ENCODE results near the gene RNF144B.
"Not testable (repeated sequence)": the region's sequence is repeated elsewhere in the genome, so short reads cannot be mapped to it uniquely, and the experiment has no call there.

RNF144B gene

GRCh38 chr6:18446771-18447170, 59.6 kb downstream of the RNF144B start:
- no peak for TF ChIP-seq CTCF (IDR thresholded peaks at IDR 0.05; ENCODE audit: insufficient read depth, low read length, missing control alignments)
- POLR2A ChIA-PET, result no interaction called here
- CTCF ChIA-PET, result no interaction called here
- no peak overlapping the region for H3K4me3 ChIP-seq (ENCODE audit: low read depth, low read length)
- DNase-seq (ENCODE audit: low read depth, low spot score), result no peak

DNA sequence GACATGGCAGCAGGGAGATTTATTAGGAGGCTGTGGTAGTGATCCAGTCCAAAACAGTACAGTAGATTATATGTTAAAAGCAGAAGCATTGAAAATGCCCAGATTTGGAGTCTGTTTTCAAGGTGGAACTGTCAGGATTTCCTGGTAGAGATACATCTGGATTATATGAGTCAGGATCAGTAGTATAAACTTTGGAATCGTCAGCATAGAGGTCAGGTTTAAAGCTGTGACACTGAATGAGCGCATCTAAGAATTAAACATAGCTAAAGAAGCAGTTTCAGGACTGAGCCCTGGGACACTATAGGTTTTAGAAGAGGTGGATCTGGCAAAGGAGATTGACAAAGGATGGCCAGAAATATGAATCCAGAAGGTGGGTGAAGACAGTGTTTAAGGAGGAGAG, 60.4 kb downstream of the RNF144B start:
- CTCF ChIA-PET, result interaction anchor here (0.8 kb wide), 1 partner anchor 15 kb away, joined by 3 read pairs; no protein-coding TSS in a partner anchor
- POLR2A ChIA-PET, result no interaction called here
- no peak for DNase-seq (ENCODE audit: low read depth, low spot score)
- TF ChIP-seq CTCF (IDR thresholded peaks at IDR 0.05; ENCODE audit: insufficient read depth, low read length, missing control alignments), result no peak
- no peak overlapping the region for H3K4me3 ChIP-seq (ENCODE audit: low read depth, low read length)

DNA sequence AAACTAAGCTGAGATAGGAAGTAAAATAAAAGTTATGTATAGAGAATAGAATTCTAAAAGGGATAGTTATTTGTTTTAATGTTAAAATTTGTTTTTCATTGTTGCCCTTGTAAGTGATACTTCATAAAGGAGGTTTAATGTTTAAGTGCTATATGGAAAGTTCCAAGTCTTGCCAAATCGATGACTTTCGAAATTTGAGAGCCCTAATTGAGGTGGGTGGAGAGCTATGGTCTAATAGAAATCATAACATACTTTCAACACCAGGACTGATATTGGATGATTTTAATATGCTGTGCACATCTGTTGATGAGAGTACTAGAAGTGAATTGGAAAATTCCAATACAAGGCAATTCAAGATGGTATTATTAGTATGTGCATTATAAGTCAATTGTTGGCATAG, 64.6 kb downstream of the RNF144B start:
- POLR2A ChIA-PET, result no interaction called here
- H3K4me3 ChIP-seq (ENCODE audit: low read depth, low read length), result no peak overlapping the region
- no peak for TF ChIP-seq CTCF (IDR thresholded peaks at IDR 0.05; ENCODE audit: insufficient read depth, low read length, missing control alignments)
- DNase-seq (ENCODE audit: low read depth, low spot score), result no peak
- CTCF ChIA-PET, result no interaction called here

GRCh38 chr6:18454446-18454845, 67.3 kb downstream of the RNF144B start:
- ChIA-PET POLR2A (no interaction called here), CTCF (no interaction called here)
- H3K4me3 ChIP-seq (ENCODE audit: low read depth, low read length), result no peak overlapping the region

GRCh38 chr6:18457065-18457737, 70.1 kb downstream of the RNF144B start:
- no peak for DNase-seq (ENCODE audit: low read depth, low spot score)
- ChIA-PET CTCF (no interaction called here), POLR2A (no interaction called here)
- H3K4me3 ChIP-seq (ENCODE audit: low read depth, low read length), result no peak overlapping the region
- no peak for TF ChIP-seq CTCF (IDR thresholded peaks at IDR 0.05; ENCODE audit: insufficient read depth, low read length, missing control alignments)

More at GRCh38 chr6:18454446-18454845, 67.3 kb downstream of the RNF144B start:
- no peak for DNase-seq (ENCODE audit: low read depth, low spot score)
- no peak for TF ChIP-seq CTCF (IDR thresholded peaks at IDR 0.05; ENCODE audit: insufficient read depth, low read length, missing control alignments)

GRCh38 chr6:18458086-18458485, 70.9 kb downstream of the RNF144B start:
- CTCF ChIA-PET, POLR2A ChIA-PET: not testable (repeated sequence)

GRCh38 chr6:18463429-18463828, 76.3 kb downstream of the RNF144B start:
- no peak for DNase-seq (ENCODE audit: low read depth, low spot score)

More at GRCh38 chr6:18458086-18458485, 70.9 kb downstream of the RNF144B start:
- not testable (repeated sequence) for H3K4me3 ChIP-seq (ENCODE audit: low read depth, low read length); DNase-seq (ENCODE audit: low read depth, low spot score)

More at GRCh38 chr6:18463429-18463828, 76.3 kb downstream of the RNF144B start:
- TF ChIP-seq CTCF (IDR thresholded peaks at IDR 0.05; ENCODE audit: insufficient read depth, low read length, missing control alignments), result no peak
- ChIA-PET CTCF (no interaction called here), POLR2A (no interaction called here)
- no peak overlapping the region for H3K4me3 ChIP-seq (ENCODE audit: low read depth, low read length)

Measured in AG04449 (cell line).